RWPE1 (cell line): ENCODE measurements around the gene GABRG3.

Experiments
- CTCF ChIA-PET: fragments of 350-600 bp; sonication (Branson Sonifier 250); formaldehyde crosslinking; extraction: SDS; loops from one replicate; lab custom pipeline; 2021; lab: Yijun Ruan, JAX
- POLR2A ChIA-PET: fragments of 400-600 bp; formaldehyde crosslinking; extraction: SDS; loops from one replicate; lab custom pipeline; 2020; ENCODE audit warnings: antibody characterized with exemption; ENCODE audit not compliant: low non-redundant PET; lab: Yijun Ruan, JAX
- DNase-seq: peaks from one replicate; pipeline ENCODE4 v3.0.0; 2012; ENCODE audit warnings: low spot score
- H3K27ac ChIP-seq: fragments of 450-650 bp; 2 replicates; pipeline ENCODE4 v1.5.1; 2017
- CTCF ChIP-seq: fragments of 450-650 bp; conservative IDR thresholded peaks from 2 replicates; pipeline ENCODE4 v1.5.1; 2017; ENCODE audit warnings: low read depth, mild to moderate bottlenecking

The GABRG3 gene

DNA sequence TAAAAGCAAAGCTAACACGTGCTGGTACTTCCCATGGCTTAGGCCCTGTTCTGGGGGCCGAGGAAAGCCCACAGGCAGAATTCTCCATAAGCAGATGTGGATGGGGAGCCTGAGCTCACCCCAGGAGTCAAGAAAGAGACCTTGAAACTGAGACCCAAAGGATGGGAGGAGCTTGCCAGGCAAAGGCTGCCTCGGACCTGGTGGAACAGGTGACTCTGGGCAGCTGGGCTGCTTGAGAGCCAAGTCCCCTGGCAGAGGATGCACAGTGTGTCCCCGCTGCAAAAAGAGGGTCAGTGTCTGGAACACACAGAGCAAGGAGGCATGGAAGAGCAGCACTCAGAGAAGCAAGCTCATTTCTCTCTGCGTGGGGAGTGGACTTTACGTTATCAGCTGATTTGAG, 528.7 kb downstream of the GABRG3 start:
- TF ChIP-seq CTCF: no peak
- POLR2A ChIA-PET: no interaction called here
- DNase-seq: no peak
- no peak overlapping the region for H3K27ac ChIP-seq
- CTCF ChIA-PET: no interaction called here

GRCh38 chr15:27500206-27500605, 529.2 kb downstream of the GABRG3 start:
- no peak overlapping the region for H3K27ac ChIP-seq
- ChIA-PET CTCF (no interaction called here), POLR2A (no interaction called here)
- TF ChIP-seq CTCF: no peak
- DNase-seq: no peak

DNA sequence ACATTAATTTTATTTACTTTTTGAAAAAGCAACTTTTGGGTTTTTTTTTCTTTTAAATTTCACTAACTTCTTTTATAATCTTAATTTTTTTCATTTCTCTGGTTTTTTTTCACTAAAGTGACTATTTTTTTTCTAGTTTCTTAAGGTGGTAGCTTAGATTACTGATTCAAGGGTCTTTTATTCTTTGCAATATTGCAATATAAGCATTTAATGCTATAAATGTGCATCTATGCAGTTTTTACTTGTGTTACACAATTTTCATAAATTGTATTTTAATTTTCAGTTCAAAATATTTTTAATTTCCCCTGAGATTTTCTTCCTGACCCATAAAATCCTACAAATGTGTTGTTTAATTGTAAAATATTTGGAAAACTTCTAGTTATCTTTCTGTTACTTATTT, 535.8 kb downstream of the GABRG3 start:
- POLR2A ChIA-PET: no interaction called here
- DNase-seq: no peak

GRCh38 chr15:27509014-27509413, 538.0 kb downstream of the GABRG3 start:
- POLR2A ChIA-PET: no interaction called here
- TF ChIP-seq CTCF: no peak
- CTCF ChIA-PET: no interaction called here
- no peak for DNase-seq
- H3K27ac ChIP-seq: no peak overlapping the region

More for the DNA sequence above, 535.8 kb downstream of the GABRG3 start:
- CTCF ChIA-PET: no interaction called here
- no peak overlapping the region for H3K27ac ChIP-seq
- no peak for TF ChIP-seq CTCF

- ChIA-PET POLR2A (no interaction called here), CTCF (interaction anchor here (0.7 kb wide), 1 partner anchor 9 kb away, joined by 3 read pairs; no protein-coding TSS in a partner anchor)
- no peak for TF ChIP-seq CTCF
- H3K27ac ChIP-seq: no peak overlapping the region
- no peak for DNase-seq
Measured at GRCh38 chr15:27512281-27513001, 541.5 kb downstream of the GABRG3 start.

DNA sequence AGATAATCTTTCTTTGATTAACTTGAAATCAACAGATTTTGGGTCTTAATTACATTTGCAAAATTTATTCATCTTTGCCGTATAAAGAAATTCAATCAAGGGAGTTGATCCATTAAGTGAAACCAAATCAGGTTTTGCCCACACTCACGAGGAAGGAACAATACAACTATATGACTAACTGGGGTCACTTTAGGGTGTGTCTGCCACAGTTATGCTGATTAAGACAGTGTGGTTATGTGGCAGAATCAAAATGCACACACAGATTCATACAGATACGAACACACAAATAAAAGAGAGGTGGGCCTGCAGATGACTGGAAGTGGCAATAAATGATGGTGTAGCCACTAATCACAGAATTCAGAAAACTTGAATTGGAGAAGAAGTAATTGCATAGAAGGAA, 543.5 kb downstream of the GABRG3 start:
- ChIA-PET POLR2A (no interaction called here), CTCF (no interaction called here)
- no peak for TF ChIP-seq CTCF
- no peak overlapping the region for H3K27ac ChIP-seq
- DNase-seq: no peak
